Tibial nerve (tissue), 4 donors: ENCODE measurements around the gene TMTC1. TPM values are rescaled to one million over a fixed set of nuclear protein-coding genes. Genes with fewer than 3 reads are reported as not detected.

Source experiments
- DNase-seq, 2 donors: peaks; one replicate each; pipeline ENCODE4 v3.0.0-alpha.2; 2019; ENCODE audit warnings: low spot score in 2 of 2
- H3K27ac ChIP-seq, 4 donors: fragments of 200-600 bp; sonication (generic) in 3 of 4; one replicate each; pipeline ENCODE4 v1.5.1; 2017 to 2019; ENCODE audit warnings: mild to moderate bottlenecking in 1 of 4
- H3K27me3 ChIP-seq, 2 donors: fragments of 200-600 bp; sonication (generic) in 1 of 2; one replicate each; pipeline versions ENCODE4 v1.5.1 to v1.6.0; 2017 to 2019
- H3K36me3 ChIP-seq, 3 donors: fragments of 200-600 bp; sonication (generic); one replicate each; pipeline ENCODE4 v1.5.1; 2018 to 2019
- H3K4me1 ChIP-seq, 4 donors: fragments of 200-600 bp; sonication (generic) in 3 of 4; one replicate each; pipeline ENCODE4 v1.5.1; 2017 to 2019
- H3K4me3 ChIP-seq, 4 donors: fragments of 200-600 bp; sonication (generic) in 3 of 4; one replicate each; pipeline ENCODE4 v1.5.1; 2017 to 2019; ENCODE audit warnings: mild to moderate bottlenecking in 1 of 4, moderate library complexity in 1 of 4
- H3K9me3 ChIP-seq, 4 donors: fragments of 200-600 bp; sonication (generic) in 3 of 4; one replicate each; pipeline ENCODE4 v1.5.1; 2017 to 2019
- CTCF ChIP-seq, 5 experiments: fragments of 200-600 bp in 3 of 5; fragments of 450-650 bp in 2 of 5; sonication (generic) in 3 of 5; IDR thresholded peaks; one replicate each; pipeline ENCODE4 v1.5.1; 2016 to 2019; ENCODE audit warnings: antibody characterized with exemption in 5 of 5, mild to moderate bottlenecking in 3 of 5, moderate library complexity in 2 of 5
- EP300 ChIP-seq, 2 donors: sonication (generic); formaldehyde crosslinking; IDR thresholded peaks; one replicate each; pipeline ENCODE4 v1.6.1; 2017; ENCODE audit warnings: antibody characterized with exemption in 2 of 2, mild to moderate bottlenecking in 1 of 2
- POLR2A ChIP-seq, 2 donors: fragments of 450-650 bp; IDR thresholded peaks; one replicate each; pipeline ENCODE4 v1.6.1; 2017; ENCODE audit warnings: antibody characterized with exemption in 2 of 2, mild to moderate bottlenecking in 2 of 2, moderate library complexity in 2 of 2
- WGBS, 2 donors: methylation state at CpG; one replicate each; pipeline ENCODE4 v1.1.5; 2018; 5-methylcytosine and 5-hydroxymethylcytosine counted together
- total RNA-seq, 4 donors: library from RNA; depleted of rRNA; stranded (reverse); fragments of >200 nt; gene quantifications; one replicate each; pipeline ENCODE4 v1.1.0, GENCODE V29; 2016

TMTC1 gene
- total RNA-seq, 4 donors from 2014 or later = 111 to 207 (median 144) TPM

DNA sequence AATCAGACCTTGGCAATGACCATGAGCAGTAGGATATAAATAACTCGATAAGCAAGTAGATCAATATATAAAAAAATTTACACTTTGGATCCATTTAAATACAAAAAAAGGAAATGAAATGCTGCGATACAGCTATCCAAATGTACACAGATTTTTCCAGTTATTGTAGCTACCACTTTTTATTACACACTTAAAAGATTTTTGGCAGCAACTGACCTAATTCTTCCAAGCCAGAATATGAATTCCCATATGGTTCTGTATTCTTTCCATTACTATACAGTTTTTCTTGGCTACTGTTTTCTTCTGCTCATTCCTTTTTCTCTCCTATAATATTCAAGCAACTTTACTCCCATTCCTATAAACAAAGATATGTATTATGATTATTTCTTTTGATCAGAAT, 52.2 kb downstream of the TMTC1 start:
- no peak for DNase-seq
- Histone ChIP-seq H3K9me3 (no peaks in the 10 kb centered on the region), H3K36me3 (no peaks in the 10 kb centered on the region), H3K4me1 (peaks cover 0 to 34% (median 6%) of the 10 kb centered on the region in 4 donors), H3K27me3 (no peaks in the 10 kb centered on the region), H3K4me3 (no peak overlapping the region), H3K27ac (peak overlapping the region in 1 of 4 donors; percentile 35)
- TF ChIP-seq CTCF (IDR thresholded peaks at IDR 0.05) = no peak
- no peak for TF ChIP-seq EP300 (IDR thresholded peaks at IDR 0.05)
- no peak for TF ChIP-seq POLR2A (IDR thresholded peaks at IDR 0.05)
- WGBS, 2 donors = 41% methylated on average over 2 of the region's 2 CpGs

GRCh38 chr12:29730481-29730880, 53.3 kb downstream of the TMTC1 start:
- peaks cover 0 to 43% (median 8%) of the 10 kb centered on the region in 4 donors for H3K4me1 ChIP-seq
- TF ChIP-seq CTCF (IDR thresholded peaks at IDR 0.05) (no peak), POLR2A (IDR thresholded peaks at IDR 0.05) (no peak), EP300 (IDR thresholded peaks at IDR 0.05) (no peak)

DNA sequence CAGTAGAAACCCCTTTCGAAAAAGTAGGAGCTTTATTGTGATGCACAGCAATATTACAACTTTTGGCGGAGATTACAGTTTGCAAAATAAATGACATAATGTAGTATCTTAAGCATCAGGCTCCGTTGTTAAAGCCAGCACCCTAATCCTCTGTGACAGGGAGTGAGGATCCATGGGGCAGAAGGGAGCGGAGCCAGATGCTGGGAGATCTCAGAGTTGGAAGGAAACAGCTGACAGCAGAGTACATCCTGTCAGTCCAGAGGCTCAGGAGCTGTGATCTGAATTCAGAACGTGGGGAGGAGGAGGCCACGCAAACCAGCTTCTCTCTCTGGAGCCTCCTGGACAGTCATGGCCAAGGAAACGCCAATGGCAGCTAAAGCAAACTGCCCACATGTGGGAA, 55.7 kb downstream of the TMTC1 start:
- H3K9me3 ChIP-seq = no peaks in the 10 kb centered on the region

More at GRCh38 chr12:29730481-29730880, 53.3 kb downstream of the TMTC1 start:
- Histone ChIP-seq H3K27me3 (no peaks in the 10 kb centered on the region), H3K4me3 (no peak overlapping the region), H3K9me3 (no peaks in the 10 kb centered on the region), H3K27ac (no peak overlapping the region), H3K36me3 (no peaks in the 10 kb centered on the region)
- DNase-seq = no peak
- WGBS, 2 donors = 83 to 86% methylated on average over 5 of the region's 5 CpGs

DNA sequence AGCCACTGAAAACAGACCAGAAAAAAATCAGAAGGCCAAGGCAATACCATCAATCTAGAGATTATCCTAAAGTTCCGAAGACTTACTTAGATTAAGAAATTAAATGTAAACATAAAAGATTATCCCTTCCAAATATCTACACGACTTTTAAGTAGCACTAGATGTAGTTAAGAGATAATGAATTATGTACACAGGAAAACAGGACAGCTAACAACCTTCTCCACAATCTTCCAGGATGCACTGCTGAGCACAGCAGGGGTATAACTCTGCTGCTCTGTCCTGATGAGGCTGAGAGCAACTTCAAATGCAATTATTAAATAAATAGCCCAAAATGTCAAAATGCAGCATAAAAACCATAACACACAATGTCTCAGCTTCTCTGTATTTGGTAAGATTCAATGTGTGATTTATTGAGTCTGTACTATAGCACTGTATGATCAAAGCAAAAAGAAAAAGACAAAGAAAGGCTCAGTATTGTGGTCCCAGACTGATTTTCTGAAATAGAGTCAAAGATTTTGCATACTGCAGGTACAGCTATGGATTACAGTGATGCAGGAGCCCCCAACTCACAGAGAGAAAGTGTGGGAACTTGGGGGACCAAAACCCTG, 56.9 kb downstream of the TMTC1 start:
- H3K4me1 ChIP-seq = peaks cover 0 to 24% (median 8%) of the 10 kb centered on the region in 4 donors

More for the DNA sequence above, 55.7 kb downstream of the TMTC1 start:
- Histone ChIP-seq H3K27ac (peak overlapping the region in 1 of 4 donors; percentile 0), H3K27me3 (no peaks in the 10 kb centered on the region), H3K4me1 (peaks cover 0 to 33% (median 8%) of the 10 kb centered on the region in 4 donors), H3K36me3 (no peaks in the 10 kb centered on the region), H3K4me3 (no peak overlapping the region)
- WGBS, 2 donors = 83 to 87% methylated on average over 7 of the region's 7 CpGs
- no peak for DNase-seq
- TF ChIP-seq EP300 (IDR thresholded peaks at IDR 0.05) = no peak
- TF ChIP-seq POLR2A (IDR thresholded peaks at IDR 0.05) = no peak
- no peak for TF ChIP-seq CTCF (IDR thresholded peaks at IDR 0.05)

More for the DNA sequence above, 56.9 kb downstream of the TMTC1 start:
- no peak for TF ChIP-seq CTCF (IDR thresholded peaks at IDR 0.05)
- TF ChIP-seq EP300 (IDR thresholded peaks at IDR 0.05) = no peak
- no peak for TF ChIP-seq POLR2A (IDR thresholded peaks at IDR 0.05)
- H3K9me3 ChIP-seq = no peaks in the 10 kb centered on the region
- WGBS, 2 donors = 63 to 69% methylated on average over 2 of the region's 2 CpGs
- H3K36me3 ChIP-seq = no peaks in the 10 kb centered on the region
- no peaks in the 10 kb centered on the region for H3K27me3 ChIP-seq
- no peak for DNase-seq
- no peak overlapping the region for H3K4me3 ChIP-seq
- peak overlapping the region in 3 of 4 donors; percentile 35 to 82 (median 75) for H3K27ac ChIP-seq
